HEK293 (cell line): Measurements from ENCODE around the gene INTS6.
A peak's percentile ranks its signal among the peaks of the same experiment; 100 is the strongest.

Source experiments
- KLF9 ChIP-seq: fragments of 450-650 bp; formaldehyde crosslinking; IDR thresholded peaks from 2 replicates; pipeline ENCODE4 v1.5.1; 2016; ENCODE audit warnings: missing biosample characterization, missing genetic modification characterization, low read depth
- PRDM10 ChIP-seq: fragments of 450-650 bp; formaldehyde crosslinking; IDR thresholded peaks from 2 replicates; pipeline ENCODE4 v1.5.1; 2016; ENCODE audit warnings: missing biosample characterization, missing genetic modification characterization
- ZNF175 ChIP-seq: fragments of 450-650 bp; formaldehyde crosslinking; IDR thresholded peaks from 2 replicates; pipeline ENCODE4 v1.5.1; 2016; ENCODE audit warnings: missing biosample characterization, missing genetic modification characterization
- ZNF274 ChIP-seq, 2 experiments: fragments of 200-500 bp in 1 of 2; fragments of 450-650 bp in 1 of 2; sonication (Bioruptor generic) in 1 of 2; formaldehyde crosslinking in 1 of 2; IDR thresholded peaks; 2 replicates each; pipeline versions ENCODE4 v1.5.1 to v1.6.1; 2014 to 2016; ENCODE audit warnings: borderline replicate concordance in 1 of 2, inconsistent platforms in 1 of 2, low read length in 1 of 2, missing biosample characterization in 1 of 2, missing genetic modification characterization in 1 of 2
- ZNF280C ChIP-seq: fragments of 450-650 bp; formaldehyde crosslinking; IDR thresholded peaks from 2 replicates; pipeline ENCODE4 v1.5.1; 2016; ENCODE audit warnings: missing biosample characterization, missing genetic modification characterization
- ZNF366 ChIP-seq: fragments of 450-650 bp; formaldehyde crosslinking; conservative IDR thresholded peaks from 2 replicates; pipeline ENCODE4 v1.5.1; 2016; ENCODE audit warnings: missing biosample characterization, missing genetic modification characterization
- ZNF391 ChIP-seq: fragments of 450-650 bp; formaldehyde crosslinking; IDR thresholded peaks from 2 replicates; pipeline ENCODE4 v1.5.1; 2016; ENCODE audit warnings: low read depth, missing biosample characterization, missing genetic modification characterization, borderline replicate concordance
- ZNF423 ChIP-seq: fragments of 450-650 bp; formaldehyde crosslinking; IDR thresholded peaks from 2 replicates; pipeline ENCODE4 v1.5.1; 2016; ENCODE audit warnings: missing biosample characterization, missing genetic modification characterization
- ZNF521 ChIP-seq: fragments of 450-650 bp; formaldehyde crosslinking; IDR thresholded peaks from 2 replicates; pipeline ENCODE4 v1.5.1; 2017; ENCODE audit warnings: missing biosample characterization, mild to moderate bottlenecking, missing genetic modification characterization
- ZNF600 ChIP-seq: fragments of 450-650 bp; formaldehyde crosslinking; IDR thresholded peaks from 2 replicates; pipeline ENCODE4 v1.5.1; 2016; ENCODE audit warnings: missing biosample characterization, missing genetic modification characterization
- TF ChIP-seq, protein P1 (sequence below): fragments of 450-650 bp; formaldehyde crosslinking; optimal IDR thresholded peaks from 2 replicates; pipeline ENCODE3; 2016; ENCODE audit warnings: missing biosample characterization, mild to moderate bottlenecking, missing genetic modification characterization
- TF ChIP-seq, protein P2 (sequence below): fragments of 450-650 bp; formaldehyde crosslinking; IDR thresholded peaks from 2 replicates; pipeline ENCODE4 v1.5.1; 2016; ENCODE audit warnings: missing biosample characterization, missing genetic modification characterization
- TF ChIP-seq, protein P3 (sequence below): fragments of 450-650 bp; formaldehyde crosslinking; conservative IDR thresholded peaks from 2 replicates; pipeline ENCODE4 v1.5.1; 2016; ENCODE audit warnings: low read depth, missing biosample characterization, missing genetic modification characterization

INTS6 gene

GRCh38 chr13:51451467-51452360 lies 1.1 kb downstream of the INTS6 start (continued):
- TF ChIP-seq ZNF280C (no peak), ZNF175 (no peak), ZNF600 (tag by site-specific recombination) (no peak; the same call in 1 of the 2 replicates), ZNF391 (tag by site-specific recombination) (no peak), ZNF366 (tag by site-specific recombination) (no peak), KLF9 (peak; percentile 28; the same call in 1 of the 2 replicates), ZNF423 (tag by site-specific recombination) (no peak), ZNF521 (tag by site-specific recombination) (no peak), ZNF274 (IDR thresholded peaks at IDR 0.05; ENCODE audit: low read length) (no peak), ZNF274 (tag by site-specific recombination; IDR thresholded peaks at IDR 0.05; ENCODE audit: borderline replicate concordance) (no peak), PRDM10 (0 out of 2 replicates have a peak, but pooled peaks have one; percentile 31)
- TF ChIP-seq, protein P1, sequence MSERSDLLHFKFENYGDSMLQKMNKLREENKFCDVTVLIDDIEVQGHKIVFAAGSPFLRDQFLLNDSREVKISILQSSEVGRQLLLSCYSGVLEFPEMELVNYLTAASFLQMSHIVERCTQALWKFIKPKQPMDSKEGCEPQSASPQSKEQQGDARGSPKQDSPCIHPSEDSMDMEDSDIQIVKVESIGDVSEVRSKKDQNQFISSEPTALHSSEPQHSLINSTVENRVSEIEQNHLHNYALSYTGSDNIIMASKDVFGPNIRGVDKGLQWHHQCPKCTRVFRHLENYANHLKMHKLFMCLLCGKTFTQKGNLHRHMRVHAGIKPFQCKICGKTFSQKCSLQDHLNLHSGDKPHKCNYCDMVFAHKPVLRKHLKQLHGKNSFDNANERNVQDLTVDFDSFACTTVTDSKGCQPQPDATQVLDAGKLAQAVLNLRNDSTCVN (tag by site-specific recombination), result peak; percentile 68
- TF ChIP-seq, protein P2, sequence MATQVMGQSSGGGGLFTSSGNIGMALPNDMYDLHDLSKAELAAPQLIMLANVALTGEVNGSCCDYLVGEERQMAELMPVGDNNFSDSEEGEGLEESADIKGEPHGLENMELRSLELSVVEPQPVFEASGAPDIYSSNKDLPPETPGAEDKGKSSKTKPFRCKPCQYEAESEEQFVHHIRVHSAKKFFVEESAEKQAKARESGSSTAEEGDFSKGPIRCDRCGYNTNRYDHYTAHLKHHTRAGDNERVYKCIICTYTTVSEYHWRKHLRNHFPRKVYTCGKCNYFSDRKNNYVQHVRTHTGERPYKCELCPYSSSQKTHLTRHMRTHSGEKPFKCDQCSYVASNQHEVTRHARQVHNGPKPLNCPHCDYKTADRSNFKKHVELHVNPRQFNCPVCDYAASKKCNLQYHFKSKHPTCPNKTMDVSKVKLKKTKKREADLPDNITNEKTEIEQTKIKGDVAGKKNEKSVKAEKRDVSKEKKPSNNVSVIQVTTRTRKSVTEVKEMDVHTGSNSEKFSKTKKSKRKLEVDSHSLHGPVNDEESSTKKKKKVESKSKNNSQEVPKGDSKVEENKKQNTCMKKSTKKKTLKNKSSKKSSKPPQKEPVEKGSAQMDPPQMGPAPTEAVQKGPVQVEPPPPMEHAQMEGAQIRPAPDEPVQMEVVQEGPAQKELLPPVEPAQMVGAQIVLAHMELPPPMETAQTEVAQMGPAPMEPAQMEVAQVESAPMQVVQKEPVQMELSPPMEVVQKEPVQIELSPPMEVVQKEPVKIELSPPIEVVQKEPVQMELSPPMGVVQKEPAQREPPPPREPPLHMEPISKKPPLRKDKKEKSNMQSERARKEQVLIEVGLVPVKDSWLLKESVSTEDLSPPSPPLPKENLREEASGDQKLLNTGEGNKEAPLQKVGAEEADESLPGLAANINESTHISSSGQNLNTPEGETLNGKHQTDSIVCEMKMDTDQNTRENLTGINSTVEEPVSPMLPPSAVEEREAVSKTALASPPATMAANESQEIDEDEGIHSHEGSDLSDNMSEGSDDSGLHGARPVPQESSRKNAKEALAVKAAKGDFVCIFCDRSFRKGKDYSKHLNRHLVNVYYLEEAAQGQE (tag by site-specific recombination), result no peak
- TF ChIP-seq, protein P3, sequence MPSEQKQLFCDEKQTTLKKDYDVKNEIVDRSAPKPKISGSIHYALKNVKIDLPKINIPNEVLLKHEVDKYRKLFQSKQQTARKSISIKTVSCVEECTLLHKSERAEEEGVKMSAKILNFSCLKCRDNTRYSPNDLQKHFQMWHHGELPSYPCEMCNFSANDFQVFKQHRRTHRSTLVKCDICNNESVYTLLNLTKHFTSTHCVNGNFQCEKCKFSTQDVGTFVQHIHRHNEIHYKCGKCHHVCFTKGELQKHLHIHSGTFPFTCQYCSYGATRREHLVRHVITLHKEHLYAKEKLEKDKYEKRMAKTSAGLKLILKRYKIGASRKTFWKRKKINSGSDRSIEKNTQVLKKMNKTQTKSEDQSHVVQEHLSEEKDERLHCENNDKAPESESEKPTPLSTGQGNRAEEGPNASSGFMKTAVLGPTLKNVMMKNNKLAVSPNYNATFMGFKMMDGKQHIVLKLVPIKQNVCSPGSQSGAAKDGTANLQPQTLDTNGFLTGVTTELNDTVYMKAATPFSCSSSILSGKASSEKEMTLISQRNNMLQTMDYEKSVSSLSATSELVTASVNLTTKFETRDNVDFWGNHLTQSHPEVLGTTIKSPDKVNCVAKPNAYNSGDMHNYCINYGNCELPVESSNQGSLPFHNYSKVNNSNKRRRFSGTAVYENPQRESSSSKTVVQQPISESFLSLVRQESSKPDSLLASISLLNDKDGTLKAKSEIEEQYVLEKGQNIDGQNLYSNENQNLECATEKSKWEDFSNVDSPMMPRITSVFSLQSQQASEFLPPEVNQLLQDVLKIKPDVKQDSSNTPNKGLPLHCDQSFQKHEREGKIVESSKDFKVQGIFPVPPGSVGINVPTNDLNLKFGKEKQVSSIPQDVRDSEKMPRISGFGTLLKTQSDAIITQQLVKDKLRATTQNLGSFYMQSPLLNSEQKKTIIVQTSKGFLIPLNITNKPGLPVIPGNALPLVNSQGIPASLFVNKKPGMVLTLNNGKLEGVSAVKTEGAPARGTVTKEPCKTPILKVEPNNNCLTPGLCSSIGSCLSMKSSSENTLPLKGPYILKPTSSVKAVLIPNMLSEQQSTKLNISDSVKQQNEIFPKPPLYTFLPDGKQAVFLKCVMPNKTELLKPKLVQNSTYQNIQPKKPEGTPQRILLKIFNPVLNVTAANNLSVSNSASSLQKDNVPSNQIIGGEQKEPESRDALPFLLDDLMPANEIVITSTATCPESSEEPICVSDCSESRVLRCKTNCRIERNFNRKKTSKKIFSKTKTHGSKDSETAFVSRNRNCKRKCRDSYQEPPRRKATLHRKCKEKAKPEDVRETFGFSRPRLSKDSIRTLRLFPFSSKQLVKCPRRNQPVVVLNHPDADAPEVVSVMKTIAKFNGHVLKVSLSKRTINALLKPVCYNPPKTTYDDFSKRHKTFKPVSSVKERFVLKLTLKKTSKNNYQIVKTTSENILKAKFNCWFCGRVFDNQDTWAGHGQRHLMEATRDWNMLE (tag by site-specific recombination), result no peak
